SU-DHL-6 (cell line): ENCODE measurements around the gene UXT.

Experiments
- H2AFZ ChIP-seq: fragments of 200-600 bp; sonication (generic); 2 replicates; pipeline ENCODE4 v1.6.1; 2014; ENCODE audit warnings: low read depth, mild to moderate bottlenecking, moderate library complexity, mixed read lengths, antibody characterized with exemption, low read length; ENCODE audit not compliant: severe bottlenecking
- H3F3A ChIP-seq: fragments of 200-600 bp; shearing (Covaris generic); 2 replicates; pipeline ENCODE4 v1.6.0; 2016; ENCODE audit warnings: antibody characterized with exemption, mild to moderate bottlenecking; ENCODE audit not compliant: insufficient read depth
- H3K27ac ChIP-seq: fragments of 200-600 bp; sonication (generic); 2 replicates; pipeline ENCODE4 v1.5.1; 2016; ENCODE audit warnings: low read depth, mild to moderate bottlenecking, low read length, moderate library complexity, mixed read lengths
- H3K27me3 ChIP-seq: fragments of 200-600 bp; sonication (generic), shearing (Covaris generic); 2 replicates; pipeline ENCODE4 v1.6.0; 2014; ENCODE audit warnings: mild to moderate bottlenecking, low read length
- H3K36me3 ChIP-seq: fragments of 200-600 bp; sonication (generic); 2 replicates; pipeline ENCODE4 v1.6.1; 2014; ENCODE audit warnings: mild to moderate bottlenecking, low read length, mixed read lengths
- H3K4me2 ChIP-seq: fragments of 300-600, 200-600 bp; shearing (Covaris generic), sonication (generic); 2 replicates; pipeline ENCODE4 v1.6.0; 2014; ENCODE audit warnings: low read length, low read depth, mild to moderate bottlenecking; ENCODE audit not compliant: poor library complexity, severe bottlenecking
- H3K4me3 ChIP-seq: fragments of 200-600 bp; sonication (generic); 2 replicates; pipeline ENCODE4 v1.5.1; 2014; ENCODE audit warnings: antibody characterized with exemption, low read length, mild to moderate bottlenecking, mixed read lengths; ENCODE audit not compliant: insufficient read depth, poor library complexity, severe bottlenecking
- H3K79me2 ChIP-seq: fragments of 200-600 bp; sonication (generic); 2 replicates; pipeline ENCODE4 v1.6.1; 2014; ENCODE audit warnings: mild to moderate bottlenecking, low read length, moderate library complexity; ENCODE audit not compliant: insufficient read depth
- H3K9ac ChIP-seq: fragments of 200-600 bp; sonication (generic); 2 replicates; pipeline ENCODE4 v1.7.0; 2014; ENCODE audit warnings: mild to moderate bottlenecking, low read length
- H3K9me2 ChIP-seq: fragments of 200-600 bp; sonication (generic); replicated peaks from 2 replicates; pipeline ENCODE4 v1.6.1; 2014; ENCODE audit warnings: low read length; ENCODE audit not compliant: insufficient read depth
- H3K9me3 ChIP-seq: fragments of 200-600 bp; sonication (generic); 2 replicates; pipeline ENCODE4 v1.6.1; 2014; ENCODE audit warnings: low read length, mixed read lengths; ENCODE audit not compliant: insufficient read depth
- H4K20me1 ChIP-seq: fragments of 200-600 bp; sonication (generic); 2 replicates; pipeline ENCODE4 v1.6.1; 2014; ENCODE audit warnings: low read depth, mild to moderate bottlenecking, antibody characterized with exemption, low read length, moderate library complexity, mixed read lengths
- EZH2phosphoT487 ChIP-seq: fragments of 200-600 bp; sonication (generic), shearing (Covaris generic); conservative IDR thresholded peaks from 2 replicates; pipeline ENCODE4 v1.6.1; 2018; ENCODE audit warnings: mild to moderate bottlenecking, antibody characterized with exemption, low read length, moderate library complexity, mixed read lengths
- TF ChIP-seq, protein P1 (sequence below): fragments of 200-600 bp; sonication (generic); IDR thresholded peaks from one replicate; pipeline ENCODE4 v1.5.1; 2017; ENCODE audit warnings: antibody characterized with exemption, mild to moderate bottlenecking, low read length, moderate library complexity; ENCODE audit not compliant: insufficient read depth, poor library complexity, severe bottlenecking

UXT gene

DNA sequence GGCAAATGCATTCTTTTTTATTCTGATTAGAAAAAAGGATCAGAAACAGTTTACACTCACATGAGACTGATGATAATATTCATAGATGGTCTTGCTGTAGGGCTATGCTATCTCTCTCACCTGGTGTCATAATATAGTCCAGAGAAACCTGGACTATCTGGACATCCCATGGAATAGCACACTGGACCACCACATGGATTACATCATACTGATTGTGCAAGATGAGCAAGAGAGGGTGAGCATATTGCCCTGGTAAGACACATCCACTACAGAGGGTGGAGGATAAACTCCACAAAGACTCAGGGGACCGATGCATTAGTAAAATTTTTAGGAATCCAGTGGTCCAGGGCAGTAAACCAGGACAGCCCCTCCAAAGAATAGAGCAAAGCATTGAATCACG is 47.5 kb downstream of the UXT start:
- no peak overlapping the region for H3K9ac ChIP-seq
- no peak overlapping the region for H3K4me3 ChIP-seq
- H4K20me1 ChIP-seq = no peaks in the 10 kb centered on the region
- H2AFZ ChIP-seq = no peak overlapping the region
- H3K4me2 ChIP-seq = no peak overlapping the region
- H3K36me3 ChIP-seq = no peaks in the 10 kb centered on the region
- H3K27ac ChIP-seq = no peak overlapping the region
- TF ChIP-seq EZH2phosphoT487 = no peak
- TF ChIP-seq, protein P1, sequence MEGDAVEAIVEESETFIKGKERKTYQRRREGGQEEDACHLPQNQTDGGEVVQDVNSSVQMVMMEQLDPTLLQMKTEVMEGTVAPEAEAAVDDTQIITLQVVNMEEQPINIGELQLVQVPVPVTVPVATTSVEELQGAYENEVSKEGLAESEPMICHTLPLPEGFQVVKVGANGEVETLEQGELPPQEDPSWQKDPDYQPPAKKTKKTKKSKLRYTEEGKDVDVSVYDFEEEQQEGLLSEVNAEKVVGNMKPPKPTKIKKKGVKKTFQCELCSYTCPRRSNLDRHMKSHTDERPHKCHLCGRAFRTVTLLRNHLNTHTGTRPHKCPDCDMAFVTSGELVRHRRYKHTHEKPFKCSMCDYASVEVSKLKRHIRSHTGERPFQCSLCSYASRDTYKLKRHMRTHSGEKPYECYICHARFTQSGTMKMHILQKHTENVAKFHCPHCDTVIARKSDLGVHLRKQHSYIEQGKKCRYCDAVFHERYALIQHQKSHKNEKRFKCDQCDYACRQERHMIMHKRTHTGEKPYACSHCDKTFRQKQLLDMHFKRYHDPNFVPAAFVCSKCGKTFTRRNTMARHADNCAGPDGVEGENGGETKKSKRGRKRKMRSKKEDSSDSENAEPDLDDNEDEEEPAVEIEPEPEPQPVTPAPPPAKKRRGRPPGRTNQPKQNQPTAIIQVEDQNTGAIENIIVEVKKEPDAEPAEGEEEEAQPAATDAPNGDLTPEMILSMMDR = no peak
- no peaks in the 10 kb centered on the region for H3K79me2 ChIP-seq
- no peaks in the 10 kb centered on the region for H3F3A ChIP-seq
- no peaks in the 10 kb centered on the region for H3K9me2 ChIP-seq
- no peaks in the 10 kb centered on the region for H3K9me3 ChIP-seq
- no peaks in the 10 kb centered on the region for H3K27me3 ChIP-seq

DNA sequence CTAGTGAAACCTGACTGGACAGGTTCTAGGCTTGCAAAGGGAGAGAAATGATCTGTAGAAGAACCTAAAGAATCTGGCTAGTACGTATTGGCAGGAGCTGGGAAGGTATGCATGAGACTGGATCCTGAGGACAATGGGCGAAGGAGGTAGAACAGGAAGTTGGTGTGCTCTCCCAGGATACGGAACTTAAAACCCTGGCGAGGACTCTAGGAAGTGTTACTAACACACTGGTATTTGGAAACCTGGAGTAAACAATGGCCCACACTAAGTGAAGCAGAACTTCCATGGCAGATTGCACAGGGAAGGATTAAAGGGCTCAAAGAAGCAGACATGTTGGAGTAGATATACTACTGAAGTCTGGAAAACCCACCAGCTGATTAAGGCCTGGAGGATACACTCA is 48.5 kb downstream of the UXT start:
- no peaks in the 10 kb centered on the region for H3F3A ChIP-seq
- H3K79me2 ChIP-seq = no peaks in the 10 kb centered on the region
- no peak overlapping the region for H3K4me3 ChIP-seq
- no peaks in the 10 kb centered on the region for H3K36me3 ChIP-seq
- H4K20me1 ChIP-seq = no peaks in the 10 kb centered on the region
- H2AFZ ChIP-seq = no peak overlapping the region
- H3K27ac ChIP-seq = no peak overlapping the region
- no peaks in the 10 kb centered on the region for H3K27me3 ChIP-seq
- no peak overlapping the region for H3K4me2 ChIP-seq
- H3K9ac ChIP-seq = no peak overlapping the region
- no peaks in the 10 kb centered on the region for H3K9me3 ChIP-seq
- TF ChIP-seq, protein P1 = no peak
- no peak for TF ChIP-seq EZH2phosphoT487
- no peaks in the 10 kb centered on the region for H3K9me2 ChIP-seq

DNA sequence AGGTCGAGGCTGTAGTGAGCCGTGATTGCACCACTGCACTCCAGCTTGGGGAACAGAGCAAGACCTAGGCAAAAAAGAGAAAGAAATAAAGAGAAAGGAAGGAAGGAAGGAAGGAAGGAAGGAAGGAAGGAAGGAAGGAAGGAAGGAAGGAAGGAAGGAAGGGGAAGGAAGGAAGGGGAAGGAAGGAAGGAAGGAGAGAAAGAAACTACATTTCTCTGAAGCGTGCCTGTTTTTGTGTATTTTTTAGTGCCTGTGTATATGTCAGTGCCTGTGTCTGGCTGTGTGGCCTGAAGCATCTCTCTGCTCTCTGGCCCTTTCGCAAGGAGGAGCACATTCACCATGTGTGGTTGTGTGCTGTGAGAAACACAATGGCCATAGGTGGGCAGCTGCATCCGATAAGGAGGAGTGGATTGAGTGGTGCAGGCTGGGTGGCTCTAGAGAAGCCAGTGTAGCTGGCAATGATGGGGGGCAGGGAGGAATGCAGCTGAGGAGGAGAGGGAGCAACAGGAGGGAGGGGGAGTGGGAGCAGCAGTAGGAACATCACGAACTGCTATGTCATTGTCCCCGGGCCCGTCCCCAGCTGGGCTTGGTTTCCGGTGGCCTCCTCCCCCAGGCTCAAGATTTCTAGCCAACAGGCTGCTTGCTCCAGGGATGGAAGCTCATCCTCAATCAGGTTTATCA is 50.7 kb downstream of the UXT start:
- Histone ChIP-seq H3K9me2 (no peaks in the 10 kb centered on the region), H3K27ac (no peak overlapping the region), H3K9ac (no peak overlapping the region), H3K36me3 (no peaks in the 10 kb centered on the region), H3K4me3 (no peak overlapping the region), H3F3A (no peaks in the 10 kb centered on the region), H3K79me2 (no peaks in the 10 kb centered on the region), H3K27me3 (no peaks in the 10 kb centered on the region), H2AFZ (no peak overlapping the region), H3K4me2 (no peak overlapping the region), H3K9me3 (no peaks in the 10 kb centered on the region), H4K20me1 (no peaks in the 10 kb centered on the region)
- TF ChIP-seq, protein P1 = no peak
- TF ChIP-seq EZH2phosphoT487 = no peak
